HuH-7 (cell line): Measurements from ENCODE around the gene JAML.
A peak's percentile ranks its signal among the peaks of the same experiment; 100 is the strongest.

Source experiments
- DNase-seq: peaks from one replicate; pipeline ENCODE4 v3.0.0; 2011; ENCODE audit warnings: low spot score

The JAML gene

DNA sequence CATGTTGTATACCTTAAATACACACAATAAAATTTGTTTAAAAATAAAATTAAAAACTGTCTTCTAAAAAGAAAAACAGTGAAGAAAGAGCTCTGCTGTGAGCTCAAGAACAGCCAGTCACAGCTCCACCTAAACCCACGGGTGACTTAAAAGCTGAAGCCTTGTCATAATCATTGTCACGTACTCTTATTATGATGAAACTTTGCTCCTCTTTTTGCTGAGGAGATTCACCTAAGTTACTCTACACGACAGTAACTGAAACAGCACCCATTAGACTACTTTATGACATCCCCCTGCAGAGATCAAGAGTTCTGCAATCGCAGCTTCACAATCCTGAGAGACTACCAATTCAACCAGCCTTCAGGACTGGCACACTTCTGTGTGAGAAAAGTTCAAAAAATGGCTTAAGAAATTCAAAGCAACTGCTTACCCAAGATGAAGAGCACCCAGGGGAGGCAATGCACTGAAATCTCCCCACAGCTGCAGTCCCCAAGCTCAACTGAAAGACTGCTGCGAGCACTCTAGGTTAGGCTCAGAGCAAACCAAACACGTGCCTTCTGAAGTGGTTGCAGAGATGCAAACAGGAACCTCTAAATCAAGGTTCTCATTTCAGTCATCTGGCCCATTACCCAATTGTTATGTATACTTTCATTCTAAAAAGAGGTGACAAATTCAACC lies at the start of gene JAML:
TSS of gene JAML (minus strand) at position 501 of the 678 bp plus-strand sequence. CDS start 10,145 bp downstream, outside the sequence.
- DNase-seq = no peak

GRCh38 chr11:118274186-118274585 lies 49.4 kb upstream of the JAML start:
- DNase-seq = no peak

DNA sequence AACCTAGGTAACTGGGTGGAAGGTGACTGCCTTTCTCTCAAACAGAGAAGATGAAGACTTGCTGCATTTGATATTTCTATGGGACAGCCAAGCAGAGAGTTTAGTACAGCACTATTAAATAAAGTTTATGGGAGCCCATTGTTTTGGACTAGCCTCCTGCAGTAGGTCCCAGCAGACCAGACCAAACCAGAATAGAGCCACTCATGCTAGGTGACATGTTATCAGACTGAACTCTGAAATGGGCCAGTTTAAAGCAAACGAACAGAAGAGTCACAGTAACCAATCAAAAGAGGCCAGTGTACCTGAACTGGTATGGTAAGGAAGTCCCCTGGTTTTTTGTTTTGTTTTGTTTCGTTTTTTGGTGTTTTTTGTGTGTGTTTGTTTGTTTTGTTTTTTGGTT lies 47.2 kb upstream of the JAML start:
- no peak for DNase-seq

DNA sequence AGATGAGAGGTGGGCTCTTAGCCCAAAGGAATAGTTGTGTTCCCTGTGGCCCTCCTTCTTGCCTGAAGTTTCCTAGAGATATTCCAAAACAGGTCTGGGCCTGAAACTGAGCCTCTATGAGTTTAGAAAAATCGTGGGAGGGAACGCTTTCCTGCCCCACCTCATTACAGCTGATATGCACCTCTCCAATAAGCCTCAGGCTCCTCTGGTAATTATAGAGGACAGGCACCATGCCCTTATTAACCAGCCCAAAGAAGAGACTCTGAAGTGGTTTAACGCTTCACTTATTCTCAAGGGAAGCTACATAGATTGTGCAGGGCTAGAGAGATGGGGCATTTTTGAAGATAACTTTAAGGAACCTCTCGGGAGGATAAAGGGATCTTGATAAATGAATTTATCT lies 42.7 kb upstream of the JAML start:
- DNase-seq = no peak

- no peak for DNase-seq
Measured at GRCh38 chr11:118265954-118266353, 41.1 kb upstream of the JAML start.

GRCh38 chr11:118264569-118265465 lies 40.0 kb upstream of the JAML start:
- DNase-seq = no peak

GRCh38 chr11:118263695-118264568 lies 39.1 kb upstream of the JAML start, which contains the start of gene MPZL2:
Gene MPZL2 (minus strand): TSS chr11:118264297. CDS start chr11:118264153, 144 bp downstream.
- DNase-seq = peak; percentile 45

GRCh38 chr11:118263112-118263511 lies 38.3 kb upstream of the JAML start:
- no peak for DNase-seq

GRCh38 chr11:118260353-118260752 lies 35.5 kb upstream of the JAML start:
- DNase-seq = no peak

- no peak for DNase-seq
Measured at GRCh38 chr11:118259138-118259537, 34.3 kb upstream of the JAML start.

DNA sequence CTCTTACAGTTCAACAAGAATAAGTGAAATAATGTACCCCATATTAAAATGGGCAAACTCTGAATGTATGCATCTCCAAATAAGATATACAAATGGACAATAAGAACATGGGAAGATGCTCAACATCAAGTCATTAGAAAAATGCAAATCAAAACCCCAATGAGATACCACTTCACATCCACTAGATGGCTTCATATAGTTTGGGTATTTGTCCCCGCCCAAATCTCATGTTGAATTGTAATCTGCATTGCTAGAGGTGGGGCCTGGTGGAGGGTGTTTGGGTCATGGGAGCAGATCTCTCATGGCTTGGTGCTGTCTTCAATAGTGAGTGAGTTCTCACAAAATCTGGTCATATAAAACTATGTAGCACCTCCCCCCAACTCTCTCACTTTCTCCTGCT lies 33.6 kb upstream of the JAML start:
- DNase-seq = no peak

DNA sequence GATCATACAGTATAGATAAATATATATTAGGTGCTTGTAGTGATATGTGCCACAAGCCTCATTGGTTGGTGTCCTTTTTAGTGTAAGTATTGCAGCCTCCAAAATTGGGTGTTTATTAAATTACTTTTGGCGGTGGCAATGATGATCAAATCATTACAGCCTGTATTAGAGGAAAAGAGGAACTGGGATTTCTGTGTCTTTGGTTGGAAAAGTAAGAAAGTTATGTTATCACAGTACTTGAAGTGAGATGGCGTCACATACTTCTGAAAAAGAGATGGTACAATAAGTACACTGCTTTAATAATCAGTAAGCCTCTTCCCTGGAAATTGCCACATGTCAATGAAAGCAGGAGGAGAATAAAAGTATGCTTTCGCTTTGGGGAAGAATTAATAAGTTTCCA lies 27.9 kb upstream of the JAML start:
- DNase-seq = no peak

GRCh38 chr11:118251858-118252652 lies 27.2 kb upstream of the JAML start, which contains the start of gene MPZL3:
Gene MPZL3 (minus strand): TSS chr11:118252365. CDS start chr11:118252294, 71 bp downstream.
- peak; percentile 65 for DNase-seq

DNA sequence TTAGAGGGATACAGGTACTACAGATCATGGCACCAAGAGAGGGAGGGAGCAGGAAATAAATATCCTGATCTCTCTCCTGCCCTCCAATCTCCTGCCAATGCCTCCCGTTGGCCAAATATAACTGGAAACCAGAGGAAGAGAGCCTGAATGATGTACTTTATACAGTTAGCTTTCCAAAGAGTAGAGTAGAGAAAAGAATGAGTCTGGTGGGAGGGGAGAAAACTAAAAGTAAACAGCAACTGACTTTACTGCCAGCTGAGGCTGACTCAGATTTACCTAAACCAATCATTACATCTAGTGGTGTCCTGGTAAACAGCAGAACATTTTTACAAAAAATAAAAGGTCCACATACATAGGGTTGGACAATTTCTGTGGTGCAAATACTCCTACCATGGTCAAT lies 22.2 kb upstream of the JAML start:
- no peak for DNase-seq

DNA sequence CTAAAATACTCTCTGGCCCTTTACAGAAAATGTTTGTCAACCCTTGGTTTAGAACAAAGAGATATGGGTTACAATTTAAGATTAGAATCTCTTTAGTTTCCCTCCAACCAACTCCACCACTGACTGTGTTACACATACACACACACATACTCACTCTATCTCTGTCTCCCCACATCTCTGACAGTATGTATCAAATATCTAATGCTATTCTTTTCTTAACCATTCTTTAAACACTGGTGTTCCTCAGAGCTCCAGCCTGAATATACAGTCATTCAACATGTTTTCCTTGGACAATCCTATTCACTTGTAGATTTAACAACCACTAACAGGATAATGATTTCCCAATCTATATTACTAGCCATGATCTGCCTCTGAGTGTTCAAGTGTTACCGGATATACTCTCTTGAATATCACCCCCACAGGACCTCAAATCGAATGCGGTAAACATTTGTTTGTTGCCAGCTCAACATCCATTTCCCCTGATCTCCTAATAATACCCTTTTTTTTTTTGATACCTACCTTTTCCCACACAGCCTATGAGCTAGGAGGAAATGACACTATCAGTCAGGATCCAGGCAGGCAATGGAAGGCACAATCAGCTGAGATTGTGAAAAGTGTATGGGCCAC lies 21.2 kb upstream of the JAML start:
- DNase-seq = no peak

GRCh38 chr11:118243993-118244762 lies 19.4 kb upstream of the JAML start:
- DNase-seq = no peak

GRCh38 chr11:118243161-118243560 lies 18.4 kb upstream of the JAML start:
- DNase-seq = no peak

DNA sequence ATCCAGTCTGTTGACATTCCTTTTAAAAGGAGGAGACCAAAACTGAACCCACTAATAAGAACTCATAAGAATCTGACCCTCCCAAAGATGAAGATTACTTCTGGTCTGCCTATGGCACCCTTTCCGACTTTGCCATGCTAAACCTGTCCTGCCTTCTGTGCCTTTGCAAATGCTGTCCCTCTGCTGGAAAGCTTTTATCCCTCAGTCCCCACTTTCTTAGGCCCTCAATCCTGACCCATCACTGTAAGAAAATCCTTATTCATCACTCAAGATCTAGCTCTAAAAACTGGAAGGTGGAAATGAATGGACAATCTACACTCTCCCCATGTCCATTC lies 16.9 kb upstream of the JAML start:
- no peak for DNase-seq

DNA sequence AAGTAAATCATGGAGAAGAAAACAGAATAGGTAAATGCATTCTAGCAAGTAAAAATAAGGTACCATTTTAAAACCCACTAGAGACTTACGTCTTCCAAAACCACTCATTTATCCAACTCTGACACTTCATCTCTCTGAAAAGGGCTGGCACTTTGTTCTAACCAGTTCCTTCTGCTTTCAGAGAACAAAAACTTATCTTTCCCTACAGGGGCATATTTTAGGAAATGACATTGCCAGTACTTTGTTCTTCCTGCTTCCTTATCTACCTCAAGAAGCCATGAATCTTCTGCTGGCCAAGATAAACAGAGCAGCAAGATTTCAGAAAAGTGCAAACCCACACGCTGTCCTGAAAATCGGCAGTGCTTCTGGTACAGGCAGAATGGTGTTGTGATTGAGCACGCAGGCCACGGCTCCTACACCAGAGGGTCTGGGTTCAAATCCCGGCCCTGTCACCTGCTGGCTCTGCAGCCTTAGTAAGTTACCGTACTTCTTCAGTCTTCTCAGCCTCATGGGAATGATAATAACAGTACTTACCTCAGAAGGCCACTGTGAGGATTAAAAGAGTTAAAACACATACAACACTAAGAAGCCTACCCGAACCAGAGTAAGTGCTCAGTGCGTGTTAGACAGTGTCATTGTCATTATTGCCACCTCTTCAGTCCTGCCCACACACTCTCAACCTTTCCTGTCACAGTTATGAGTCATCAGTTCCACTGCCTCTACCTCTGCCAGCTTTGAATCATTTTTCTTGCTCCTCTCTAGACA lies 16.4 kb upstream of the JAML start:
- DNase-seq = no peak
